Measurements from ENCODE around the gene USP4.

Gene USP4

DNA sequence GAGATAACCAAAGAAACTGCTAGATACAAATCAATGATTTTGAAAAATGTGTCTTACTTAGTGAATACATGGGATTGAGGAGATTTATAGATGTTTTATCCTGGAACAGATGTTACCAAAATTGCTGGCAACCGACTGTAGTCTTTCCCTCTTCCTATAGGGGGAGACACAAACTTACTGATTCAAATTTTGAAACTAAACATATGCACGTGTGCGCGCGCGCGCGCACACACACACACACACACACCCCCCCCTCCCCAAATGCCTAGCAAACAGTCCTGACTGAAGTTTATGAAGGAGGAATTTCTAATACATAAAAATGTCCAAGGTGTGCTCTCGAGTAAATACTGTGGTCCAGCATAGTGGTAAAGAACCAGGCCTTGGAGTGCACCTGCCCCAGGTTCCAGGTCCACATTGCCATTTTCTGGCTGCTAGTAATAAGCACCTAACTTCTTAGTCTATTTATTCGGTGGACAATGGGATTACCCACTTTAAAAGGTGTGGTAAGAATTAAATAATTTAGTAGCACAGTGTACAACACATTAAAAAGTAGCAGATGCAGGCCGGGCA, 44.3 kb downstream of the USP4 start:
- peak; percentile 38 for DNase-seq (ENCODE audit: low read depth)

DNA sequence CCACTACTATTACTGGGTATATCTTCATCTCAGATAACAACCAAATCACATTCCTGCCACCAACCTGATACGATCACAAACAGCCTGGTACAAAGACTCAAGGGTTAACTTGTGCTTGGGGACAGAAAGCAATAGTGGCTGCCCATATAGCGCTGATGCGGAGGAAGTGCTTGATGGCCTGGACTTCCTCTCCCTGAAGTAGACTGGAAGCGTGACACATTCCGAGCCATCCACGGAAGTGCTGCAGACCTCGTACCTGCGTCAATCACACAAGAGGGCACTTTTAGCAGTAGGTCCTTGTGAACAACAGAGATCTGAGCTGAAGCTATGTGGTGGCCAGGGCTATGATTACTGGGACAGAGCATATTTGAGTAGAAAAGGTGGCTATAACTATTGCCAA, 45.5 kb downstream of the USP4 start:
- no peak for DNase-seq (ENCODE audit: low read depth)

DNA sequence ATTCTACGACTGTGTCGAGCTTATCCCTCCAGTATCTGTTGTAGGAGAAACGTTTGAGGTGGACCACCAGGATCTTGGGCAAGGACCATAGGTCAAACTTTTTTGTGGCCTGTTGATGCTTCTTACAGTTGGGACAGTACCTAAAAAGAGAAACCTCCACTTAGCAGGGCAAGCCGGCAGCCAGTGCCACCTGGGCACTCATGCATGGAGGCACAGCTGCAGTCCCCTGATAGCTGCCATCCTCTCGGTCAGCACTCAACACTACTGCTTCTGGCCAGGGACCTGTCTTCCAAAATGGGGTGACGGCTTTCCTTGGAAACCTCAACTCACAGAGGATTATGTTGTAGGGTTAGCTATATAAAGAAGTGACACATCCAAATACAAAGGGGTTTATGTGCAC, 55.9 kb downstream of the USP4 start:
- no peak for DNase-seq (ENCODE audit: low read depth)

DNA sequence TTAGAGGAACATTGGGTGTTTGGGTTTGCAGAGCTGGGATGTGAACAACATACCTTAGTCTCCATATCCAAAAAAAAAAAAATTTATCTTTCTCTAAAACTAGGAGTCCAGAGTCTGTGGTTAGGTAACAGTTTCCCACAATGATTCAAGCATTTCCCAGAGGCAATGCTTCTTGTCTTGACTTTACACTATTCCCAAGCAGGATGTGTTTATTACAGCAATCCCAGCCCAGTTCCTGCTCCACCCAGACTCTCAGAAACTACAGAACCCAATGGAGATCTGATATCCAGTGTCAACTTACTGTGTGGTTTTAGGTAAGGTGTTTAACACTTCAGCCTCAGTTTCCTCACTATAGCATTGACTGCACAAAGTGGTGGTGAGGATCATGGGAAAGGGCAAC, 60.5 kb downstream of the USP4 start:
- DNase-seq (ENCODE audit: low read depth), result peak; percentile 25

DNA sequence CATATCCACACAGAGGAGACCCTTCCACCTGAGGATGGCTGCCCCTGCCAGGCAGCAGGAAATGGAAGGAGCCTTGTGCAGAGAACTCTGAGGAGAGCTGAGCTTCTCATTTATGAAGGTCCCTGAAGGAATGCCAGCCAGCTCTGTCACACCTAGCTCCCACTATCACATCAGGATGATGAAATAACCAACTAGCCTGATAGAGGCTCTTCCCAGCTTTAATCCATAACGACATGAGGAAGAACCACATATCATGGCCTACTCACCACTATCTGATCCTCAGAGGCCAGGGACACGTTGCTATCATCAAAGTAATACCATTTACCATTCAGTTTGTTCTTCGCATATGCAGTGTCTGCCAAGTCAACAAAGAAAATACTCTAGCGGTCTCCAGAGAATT, 61.3 kb downstream of the USP4 start:
- DNase-seq (ENCODE audit: low read depth), result no peak

DNA sequence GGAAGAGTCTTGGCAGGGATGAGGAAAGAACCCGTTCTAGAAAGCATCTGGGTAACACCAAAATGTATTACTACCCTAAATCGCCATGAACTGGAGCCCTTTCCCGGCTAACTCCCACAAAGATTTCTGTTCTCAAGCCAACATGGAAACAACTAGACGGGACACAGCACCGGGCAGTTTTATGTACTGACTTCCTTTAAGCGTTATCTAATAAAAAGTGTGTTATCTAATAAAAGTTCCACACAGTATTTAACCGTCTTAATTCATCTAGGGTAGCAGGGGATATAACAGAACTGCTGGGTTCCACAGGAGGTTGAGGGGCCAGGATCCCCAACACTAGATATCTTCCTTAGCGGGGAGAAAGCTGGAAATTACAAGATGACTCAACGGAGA, 62.5 kb downstream of the USP4 start:
- no peak for DNase-seq (ENCODE audit: low read depth)

DNA sequence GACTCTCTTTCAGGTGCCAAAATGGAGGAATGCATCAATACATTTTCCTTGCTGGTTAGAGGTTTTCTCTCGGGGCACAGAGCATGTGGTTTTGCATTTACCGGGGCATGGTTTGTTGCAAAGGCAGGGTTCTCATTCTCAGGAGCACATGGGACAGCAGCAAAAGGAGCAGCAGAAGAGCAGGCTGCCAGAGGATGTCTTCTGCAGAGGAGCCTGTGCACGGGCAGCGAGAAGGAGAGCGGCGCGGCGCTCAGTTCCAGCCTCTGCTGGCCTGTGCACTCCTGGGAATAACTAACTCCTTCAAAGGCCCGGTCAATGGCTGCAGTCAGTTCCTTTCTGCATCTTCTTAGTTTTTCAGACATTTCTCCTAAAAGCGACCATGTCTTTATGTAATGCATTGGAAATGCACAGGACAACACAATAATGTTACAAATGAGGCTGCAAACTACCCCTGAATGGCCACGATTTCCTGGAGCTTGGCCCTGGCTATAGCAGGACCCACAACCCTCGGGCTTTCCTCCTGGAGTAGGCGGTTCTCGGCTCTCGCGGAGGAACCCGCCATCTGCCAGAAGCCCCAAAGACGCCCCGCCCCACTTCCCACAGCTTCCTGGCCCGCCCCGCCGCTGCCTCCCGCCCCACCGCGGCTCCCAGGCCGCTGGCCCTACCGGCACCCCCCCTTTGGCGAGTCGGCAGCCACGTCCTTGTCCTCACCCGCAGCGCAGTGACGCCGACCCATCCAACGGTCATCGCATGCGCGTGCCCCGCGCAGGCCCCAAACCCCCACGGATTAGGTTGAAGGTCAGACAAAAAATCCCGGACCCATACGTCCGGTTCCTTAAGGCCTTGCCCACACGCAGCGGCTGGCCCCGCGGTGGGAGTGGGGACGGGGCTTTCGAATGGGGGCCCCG, 63.1 kb downstream of the USP4 start, which contains the start of gene C3orf62:
TSS of gene C3orf62 (minus strand) at position 758 of the 908 bp plus-strand sequence. CDS start at position 398, 360 bp downstream.
- DNase-seq (ENCODE audit: low read depth), result peak; percentile 62

DNA sequence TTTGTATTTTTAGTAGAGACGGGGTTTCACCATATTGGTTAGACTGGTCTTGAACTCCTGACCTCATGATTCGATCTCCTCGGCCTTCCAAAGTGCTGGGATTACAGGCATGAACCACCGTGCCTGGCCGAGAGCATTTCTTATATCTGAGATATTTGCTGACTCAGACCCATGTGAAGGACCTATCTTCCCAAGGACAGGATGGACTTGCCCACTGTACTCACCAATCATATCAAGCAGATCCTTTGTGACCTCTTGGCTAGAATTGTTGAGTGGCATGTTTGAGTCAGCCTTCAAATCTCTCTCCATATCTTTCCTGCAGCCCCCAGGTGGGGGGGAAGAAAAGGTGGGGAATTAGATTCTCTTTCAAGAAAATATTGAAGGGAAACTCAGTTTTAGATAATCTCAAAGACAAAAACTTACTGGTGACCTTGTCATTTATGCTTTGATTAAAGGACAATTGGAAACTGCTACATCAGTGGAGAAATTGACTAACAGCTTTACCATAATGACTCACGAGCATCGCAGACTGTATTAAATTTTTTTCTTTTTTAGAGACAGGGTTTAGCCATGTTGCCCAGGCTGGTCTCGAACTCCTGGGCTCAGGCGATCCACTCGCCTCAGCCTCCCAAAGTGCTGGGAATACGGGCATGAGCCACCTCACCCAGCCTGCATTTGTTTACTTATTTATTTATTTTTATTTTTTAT, 65.9 kb downstream of the USP4 start:
- DNase-seq (ENCODE audit: low read depth), result no peak

DNA sequence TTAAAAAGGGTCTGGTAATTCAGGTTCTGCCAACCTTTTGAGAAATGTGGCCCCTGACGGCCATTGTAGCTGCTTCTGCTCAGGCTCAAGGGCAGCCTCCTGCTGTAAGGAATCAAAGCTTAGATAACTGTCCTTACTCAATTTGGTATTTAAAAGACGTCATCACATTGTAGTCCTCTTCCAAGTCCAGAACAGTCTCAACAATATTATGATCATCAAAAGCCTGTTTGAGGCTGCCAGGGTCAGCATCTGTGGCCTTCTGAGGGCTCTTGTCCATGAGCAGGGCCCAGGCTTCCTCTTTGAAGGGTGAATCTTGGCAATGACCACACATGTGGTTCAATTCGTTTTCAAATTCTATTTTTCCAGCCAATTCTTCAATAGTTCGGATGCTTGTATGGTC, 68.8 kb downstream of the USP4 start:
- no peak for DNase-seq (ENCODE audit: low read depth)

DNA sequence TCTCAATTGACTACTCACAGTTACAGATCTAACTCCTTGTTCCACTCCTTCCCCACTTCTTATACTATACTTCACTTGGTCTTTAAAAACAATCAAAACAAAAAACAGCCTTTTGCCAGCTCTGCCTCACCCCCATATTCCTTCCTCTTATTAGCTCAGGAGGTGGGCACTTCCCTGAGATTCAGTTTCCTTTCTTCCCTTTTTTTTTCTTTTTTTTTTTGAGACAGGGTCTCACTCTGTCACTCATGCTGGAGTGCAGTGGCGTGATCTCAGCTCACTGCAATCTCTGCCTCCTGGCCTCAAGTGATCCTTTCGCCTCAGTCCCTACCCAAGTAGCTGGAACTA, 69.7 kb downstream of the USP4 start:
- no peak for DNase-seq (ENCODE audit: low read depth)

DNA sequence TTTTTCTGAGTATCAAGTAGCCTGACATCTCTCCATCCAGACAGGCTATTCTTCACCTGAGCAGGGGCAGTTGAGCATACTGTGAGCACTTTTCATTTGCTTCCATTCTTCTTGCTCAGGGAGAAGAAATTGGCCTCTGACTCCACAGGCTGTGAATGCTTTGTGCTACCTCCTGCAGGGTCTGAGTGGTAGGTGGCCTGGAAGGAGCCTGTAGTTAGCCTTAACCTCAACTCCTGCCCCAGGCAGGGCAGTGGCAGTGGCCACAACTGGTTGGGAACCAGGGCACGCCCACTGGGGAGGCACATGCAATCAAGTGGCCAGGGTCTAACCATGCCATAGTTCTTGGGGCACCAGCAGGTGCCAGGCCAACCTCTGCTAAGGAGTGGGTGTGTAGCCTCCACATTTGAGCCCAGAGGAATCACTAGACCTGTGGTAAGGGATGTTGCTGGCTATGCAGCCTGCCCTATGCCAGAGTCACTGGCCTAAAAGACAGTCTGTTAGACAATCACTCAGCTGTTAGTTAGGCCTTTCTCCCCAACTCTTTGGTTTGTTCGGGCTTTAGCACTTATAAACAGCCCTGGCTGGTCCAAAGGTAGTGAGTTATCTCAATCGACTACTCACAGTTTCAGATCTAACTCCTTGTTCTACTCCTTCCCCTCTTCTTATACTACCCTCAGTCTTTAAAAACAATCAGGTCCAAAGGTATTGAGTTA, 70.3 kb downstream of the USP4 start:
- DNase-seq (ENCODE audit: low read depth), result no peak

DNA sequence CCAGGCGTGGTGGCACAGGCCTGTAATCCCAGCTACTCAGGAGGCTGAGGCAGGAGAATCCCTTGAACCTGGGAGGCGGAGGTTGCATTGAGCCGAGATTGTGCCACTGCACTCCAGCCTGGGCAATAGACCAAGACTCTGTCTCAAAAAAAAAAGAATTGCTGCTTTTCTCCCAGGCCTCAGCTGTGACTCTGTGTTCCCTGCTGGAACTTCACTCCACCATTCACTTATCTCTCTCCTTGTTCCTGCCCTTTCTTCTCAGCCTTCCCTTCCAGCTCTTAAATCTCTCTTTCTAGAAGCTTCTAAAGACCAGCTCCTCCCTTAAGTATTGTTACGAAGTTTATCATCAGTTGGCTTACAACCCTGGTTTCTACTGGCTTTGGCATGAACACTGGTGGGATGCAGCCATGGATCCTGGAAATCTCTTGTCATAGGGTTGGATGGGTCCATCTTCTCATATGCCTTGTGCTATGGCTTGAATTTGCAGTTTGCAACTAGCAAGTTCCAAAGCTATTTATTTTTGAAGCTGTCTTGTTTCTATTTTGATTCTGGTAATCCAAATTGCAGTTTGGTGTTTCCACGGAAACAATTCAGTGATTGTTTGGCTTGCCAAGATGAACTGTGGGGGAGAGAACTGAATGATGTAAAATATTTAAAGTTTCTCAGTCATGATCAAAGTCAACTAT, 73.3 kb downstream of the USP4 start:
- DNase-seq (ENCODE audit: low read depth), result no peak

DNA sequence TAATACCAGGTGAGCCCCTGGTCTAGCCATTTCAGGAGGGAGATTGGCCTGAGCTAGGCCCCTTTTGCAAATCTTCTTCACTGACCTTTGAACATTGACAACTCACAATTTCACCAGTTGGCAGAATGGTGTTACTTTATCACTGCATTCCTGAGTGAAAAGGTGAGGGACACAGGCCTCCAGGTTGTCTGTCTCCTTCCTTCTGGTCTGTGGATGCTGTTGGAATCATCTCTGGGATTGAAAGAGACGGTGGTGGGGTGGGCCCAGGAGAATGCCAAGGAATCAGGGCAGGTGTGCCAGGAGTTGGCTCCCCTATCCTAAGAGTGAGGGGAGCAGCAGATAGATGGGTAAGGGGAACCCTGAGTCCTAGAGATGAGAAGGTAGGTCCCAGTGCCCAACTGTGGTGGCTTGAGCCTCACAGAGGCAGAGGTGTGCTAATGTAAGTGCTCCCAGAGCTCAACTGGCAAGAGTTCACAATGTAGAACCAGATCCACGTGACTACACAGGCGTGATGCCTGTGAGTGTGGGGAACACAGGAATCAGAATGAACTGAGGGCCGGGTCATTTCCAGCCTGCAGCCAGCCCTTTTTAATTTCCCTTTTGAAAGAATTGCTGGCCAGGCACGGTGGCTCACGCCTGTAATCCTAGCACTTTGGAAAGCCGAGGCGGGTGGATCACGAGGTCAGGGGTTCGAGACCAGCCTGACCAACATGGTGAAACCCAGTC, 74.0 kb downstream of the USP4 start:
- DNase-seq (ENCODE audit: low read depth), result no peak

DNA sequence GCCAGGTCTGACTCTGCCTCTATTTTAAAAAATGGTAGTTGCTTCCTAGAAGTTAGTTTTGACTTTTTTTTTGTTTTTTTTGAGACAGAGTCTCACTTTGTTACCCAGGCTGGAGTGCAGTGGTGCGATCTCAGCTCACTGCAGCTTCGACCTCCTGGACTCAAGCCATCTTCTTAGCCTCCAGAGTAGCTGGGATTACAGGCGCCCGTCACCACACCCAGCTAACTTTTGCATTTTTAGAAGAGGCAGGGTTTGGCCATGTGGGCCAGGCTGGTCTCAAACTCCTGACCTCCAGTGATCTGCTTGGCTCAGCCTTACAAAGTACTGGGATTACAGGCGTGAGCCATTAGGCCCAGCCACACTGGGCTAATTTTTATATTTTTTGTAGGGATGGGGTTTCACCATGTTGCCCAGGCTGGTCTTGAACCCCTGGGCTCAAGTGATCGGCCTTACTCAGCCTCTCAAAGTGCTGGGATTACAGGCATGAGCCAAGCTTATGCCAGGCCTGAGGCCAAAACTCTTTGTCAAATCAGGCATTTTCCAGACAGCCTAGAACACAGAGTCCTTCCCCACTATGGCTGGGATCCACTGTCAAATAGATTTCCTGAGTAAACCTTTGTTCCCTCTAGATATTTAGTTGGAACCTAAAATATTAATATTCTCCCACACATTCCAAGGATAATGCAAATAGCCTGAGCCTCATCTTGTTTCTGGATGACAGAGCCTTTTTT, 76.5 kb downstream of the USP4 start:
- no peak for DNase-seq (ENCODE audit: low read depth)

DNA sequence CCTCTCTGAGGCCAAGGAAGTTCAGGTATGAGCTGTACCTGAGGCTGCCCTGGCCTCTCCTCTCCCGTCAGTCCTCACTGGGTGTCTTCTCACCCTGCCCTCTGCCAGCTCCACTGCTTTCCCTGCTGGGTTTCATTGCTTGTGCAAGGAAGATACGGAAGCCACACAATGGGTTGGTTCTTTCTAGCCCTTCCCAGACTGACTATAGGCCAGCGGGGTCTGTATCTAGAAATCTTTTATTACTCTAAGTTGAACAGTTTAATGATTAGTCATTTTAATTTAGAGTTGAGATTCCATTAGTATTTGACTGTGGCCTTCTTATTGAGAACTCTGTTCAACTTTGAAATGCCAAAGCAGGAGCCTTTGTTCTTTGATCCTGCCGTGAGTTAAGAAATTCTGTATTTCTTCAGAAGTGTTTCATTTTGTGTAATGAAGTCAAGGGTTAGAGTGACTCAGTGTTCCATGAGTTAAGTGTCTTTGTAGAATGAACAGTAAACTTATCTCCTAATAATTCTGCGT, 79.0 kb downstream of the USP4 start:
- DNase-seq (ENCODE audit: low read depth), result no peak

DNA sequence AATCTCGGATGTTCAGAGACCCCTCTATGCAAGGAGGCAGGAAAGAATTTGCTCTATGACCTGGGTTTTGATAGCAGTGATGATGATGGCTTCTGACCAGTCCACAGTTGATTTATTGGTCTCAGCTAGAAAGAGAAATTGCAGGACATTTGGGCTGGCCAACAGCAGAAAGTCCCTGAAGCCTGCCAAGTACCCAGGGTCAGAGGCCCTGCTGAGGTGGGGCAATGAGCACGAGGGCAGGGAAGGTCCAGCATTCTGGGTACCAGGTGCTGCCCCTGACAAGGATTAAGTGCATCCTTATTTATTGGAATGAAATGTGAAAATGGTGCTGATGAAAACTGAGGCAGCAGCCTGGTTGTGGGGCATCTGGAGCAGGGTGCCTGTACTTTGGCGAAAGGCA, 82.7 kb downstream of the USP4 start:
- DNase-seq (ENCODE audit: low read depth), result no peak

DNA sequence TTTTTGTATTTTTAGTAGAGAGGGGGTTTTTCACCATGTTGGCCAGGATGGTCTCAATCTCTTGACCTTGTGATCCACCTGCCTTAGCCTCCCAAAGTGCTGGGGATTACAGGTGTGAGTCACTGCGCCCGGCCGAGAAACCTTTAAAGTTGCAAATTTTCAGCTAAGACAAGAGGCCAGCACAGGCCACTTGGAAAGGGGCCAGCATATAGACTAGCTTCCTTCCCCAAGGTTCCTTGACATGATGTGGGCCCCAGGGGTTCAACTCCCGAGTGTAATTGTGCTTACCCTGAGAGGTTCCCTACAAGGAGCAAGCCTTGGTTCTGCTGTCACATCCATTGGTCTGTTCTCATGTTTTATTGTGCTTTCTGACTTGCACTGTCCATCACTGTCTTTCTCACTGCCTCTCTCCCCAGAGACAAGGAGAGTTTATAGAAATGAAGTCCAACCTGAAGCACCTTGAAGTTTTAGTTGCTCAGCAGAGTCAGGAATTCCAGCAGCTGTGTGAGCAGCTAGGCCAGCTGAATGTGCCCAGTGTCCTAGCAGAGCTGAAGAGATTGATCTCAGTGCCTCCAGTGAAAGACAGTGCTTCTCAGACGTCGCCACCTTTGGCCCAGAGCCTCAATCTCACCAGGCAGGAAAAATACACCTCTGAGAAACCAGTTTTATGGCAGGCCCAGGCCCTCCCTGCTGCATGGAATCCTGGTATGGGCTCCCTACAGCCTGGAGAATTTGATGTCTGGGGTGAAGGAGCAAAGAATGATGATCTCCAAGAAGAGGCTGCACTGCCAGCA, 83.9 kb downstream of the USP4 start:
- DNase-seq (ENCODE audit: low read depth), result no peak

DNA sequence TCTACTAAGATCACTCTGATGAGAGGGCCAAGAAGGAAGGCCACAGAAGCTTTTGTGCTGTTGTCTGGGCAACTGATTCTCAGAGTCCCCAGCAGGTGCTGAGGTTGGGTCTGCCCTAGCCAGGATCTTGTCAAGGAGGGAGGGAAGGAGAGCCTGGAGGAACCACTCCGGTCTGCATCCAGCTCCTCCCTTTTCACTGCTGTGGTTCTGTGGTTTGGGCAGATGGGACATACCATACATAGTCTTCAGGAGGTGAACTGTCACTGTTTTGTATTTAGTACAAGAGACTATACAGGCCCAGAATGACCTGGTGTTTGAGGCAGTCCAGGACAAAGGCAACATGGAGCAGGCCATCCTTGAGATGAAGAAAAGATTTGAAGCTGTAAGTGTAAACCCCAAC, 84.7 kb downstream of the USP4 start:
- DNase-seq (ENCODE audit: low read depth), result no peak

DNA sequence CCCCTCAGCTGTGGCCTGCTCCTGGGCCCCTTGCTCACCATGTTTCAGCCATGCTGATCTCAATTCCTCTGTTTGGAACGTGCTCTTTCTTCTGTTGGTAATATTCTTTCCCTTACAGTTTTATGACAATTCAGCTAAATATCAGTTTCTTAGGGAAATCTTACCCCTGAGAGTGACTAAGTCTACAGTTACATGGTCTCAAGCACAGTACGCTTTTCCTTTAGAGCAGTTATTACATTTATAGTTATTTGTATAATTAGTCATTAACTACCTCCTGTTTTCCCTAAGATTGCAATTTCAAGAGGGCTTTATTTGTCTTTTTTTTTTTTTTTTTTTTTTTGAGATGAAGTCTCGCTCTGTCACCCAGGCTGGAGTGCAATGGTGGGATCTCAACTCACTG, 86.3 kb downstream of the USP4 start:
- DNase-seq (ENCODE audit: low read depth), result no peak

DNA sequence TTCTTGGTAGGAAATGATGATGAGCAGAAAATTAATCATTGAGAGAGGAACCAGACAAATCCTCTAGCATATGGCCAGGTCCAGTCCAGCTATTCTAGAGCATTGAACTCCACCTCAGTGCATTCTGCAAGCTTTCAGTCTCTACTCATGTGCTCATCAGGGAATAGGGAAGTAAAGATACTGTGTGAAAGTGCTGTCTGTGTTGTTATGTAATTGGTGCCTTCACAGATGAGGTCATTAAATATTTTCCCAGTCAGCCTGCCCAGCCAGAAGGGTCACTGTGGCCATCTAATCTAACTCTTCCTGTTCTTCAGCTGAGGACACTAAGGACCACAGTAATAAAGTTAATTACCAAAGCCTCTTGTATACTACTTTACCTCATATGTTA, 91.0 kb downstream of the USP4 start:
- DNase-seq (ENCODE audit: low read depth), result peak; percentile 35

All from GM04504 (cell line).